Measurements from ENCODE around the gene NOS1AP.
"Not testable (repeated sequence)": the region's sequence is repeated elsewhere in the genome, so short reads cannot be mapped to it uniquely, and the experiment has no call there.

- not testable (repeated sequence) for TF ChIP-seq CTCF (conservative IDR thresholded peaks at IDR 0.05; ENCODE audit: low read depth in 2 of 2); EZH2 (IDR thresholded peaks at IDR 0.05; ENCODE audit: low read depth, unreplicated experiment); POLR2AphosphoS5 (IDR thresholded peaks at IDR 0.05; ENCODE audit: low read depth); EZH2phosphoT487 (IDR thresholded peaks at IDR 0.05; ENCODE audit: unreplicated experiment); CREB1 (CRISPR knock-in tag; IDR thresholded peaks at IDR 0.05; ENCODE audit: low read depth)
- TF ChIP-seq, protein P1, sequence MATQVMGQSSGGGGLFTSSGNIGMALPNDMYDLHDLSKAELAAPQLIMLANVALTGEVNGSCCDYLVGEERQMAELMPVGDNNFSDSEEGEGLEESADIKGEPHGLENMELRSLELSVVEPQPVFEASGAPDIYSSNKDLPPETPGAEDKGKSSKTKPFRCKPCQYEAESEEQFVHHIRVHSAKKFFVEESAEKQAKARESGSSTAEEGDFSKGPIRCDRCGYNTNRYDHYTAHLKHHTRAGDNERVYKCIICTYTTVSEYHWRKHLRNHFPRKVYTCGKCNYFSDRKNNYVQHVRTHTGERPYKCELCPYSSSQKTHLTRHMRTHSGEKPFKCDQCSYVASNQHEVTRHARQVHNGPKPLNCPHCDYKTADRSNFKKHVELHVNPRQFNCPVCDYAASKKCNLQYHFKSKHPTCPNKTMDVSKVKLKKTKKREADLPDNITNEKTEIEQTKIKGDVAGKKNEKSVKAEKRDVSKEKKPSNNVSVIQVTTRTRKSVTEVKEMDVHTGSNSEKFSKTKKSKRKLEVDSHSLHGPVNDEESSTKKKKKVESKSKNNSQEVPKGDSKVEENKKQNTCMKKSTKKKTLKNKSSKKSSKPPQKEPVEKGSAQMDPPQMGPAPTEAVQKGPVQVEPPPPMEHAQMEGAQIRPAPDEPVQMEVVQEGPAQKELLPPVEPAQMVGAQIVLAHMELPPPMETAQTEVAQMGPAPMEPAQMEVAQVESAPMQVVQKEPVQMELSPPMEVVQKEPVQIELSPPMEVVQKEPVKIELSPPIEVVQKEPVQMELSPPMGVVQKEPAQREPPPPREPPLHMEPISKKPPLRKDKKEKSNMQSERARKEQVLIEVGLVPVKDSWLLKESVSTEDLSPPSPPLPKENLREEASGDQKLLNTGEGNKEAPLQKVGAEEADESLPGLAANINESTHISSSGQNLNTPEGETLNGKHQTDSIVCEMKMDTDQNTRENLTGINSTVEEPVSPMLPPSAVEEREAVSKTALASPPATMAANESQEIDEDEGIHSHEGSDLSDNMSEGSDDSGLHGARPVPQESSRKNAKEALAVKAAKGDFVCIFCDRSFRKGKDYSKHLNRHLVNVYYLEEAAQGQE (IDR thresholded peaks at IDR 0.05; ENCODE audit: unreplicated experiment) = not testable (repeated sequence)
These were observed 349.1 kb downstream of the NOS1AP start for GRCh38 chr1:162418584-162418983.
